Right lobe of liver (tissue), 6 donors: ENCODE results near the gene RHPN2. TPM values are rescaled to one million over a fixed set of nuclear protein-coding genes. Genes with fewer than 3 reads are reported as not detected.
"Not testable (repeated sequence)": the region's sequence is repeated elsewhere in the genome, so short reads cannot be mapped to it uniquely, and the experiment has no call there.

Source experiments
- ATAC-seq, 4 donors: fragments of 200-7000 bp; cut with Tn5 transposase; one replicate each; pipeline ENCODE4 v1.9.1; 2020; ENCODE audit warnings: mild to moderate bottlenecking in 4 of 4, moderate library complexity in 4 of 4
- DNase-seq, 3 donors: peaks; one replicate each; pipeline ENCODE4 v3.0.0-alpha.2; 2020
- H3K27ac ChIP-seq, 3 donors: fragments of 200-600 bp; one replicate each; pipeline ENCODE4 v1.8.0; 2022
- H3K27me3 ChIP-seq, 2 donors: fragments of 200-600 bp; one replicate each; pipeline ENCODE4 v1.8.0; 2022
- H3K36me3 ChIP-seq, 4 donors: fragments of 200-600 bp; sonication (generic) in 1 of 4; one replicate each; pipeline versions ENCODE4 v1.5.1 to v1.8.0; 2017 to 2022; ENCODE audit warnings: control low read depth in 1 of 4
- H3K4me1 ChIP-seq, 4 donors: fragments of 200-600 bp; sonication (generic) in 1 of 4; one replicate each; pipeline versions ENCODE4 v1.5.1 to v1.8.0; 2017 to 2022; ENCODE audit warnings: control low read depth in 1 of 4
- H3K4me3 ChIP-seq, 3 donors: fragments of 200-600 bp; one replicate each; pipeline ENCODE4 v1.8.0; 2022
- H3K9me3 ChIP-seq, 4 donors: fragments of 200-600 bp; sonication (generic) in 1 of 4; one replicate each; pipeline versions ENCODE4 v1.5.1 to v1.8.0; 2017 to 2022; ENCODE audit warnings: control low read depth in 1 of 4
- POLR2A ChIP-seq: fragments of 450-650 bp; IDR thresholded peaks from one replicate; pipeline ENCODE4 v1.6.1; 2017; ENCODE audit warnings: antibody characterized with exemption, mild to moderate bottlenecking
- WGBS: methylation state at CpG from one replicate; pipeline ENCODE4 v1.1.6; 2018; ENCODE audit warnings: low coverage, low lambda C conversion rate; ENCODE audit not compliant: insufficient coverage; ENCODE audit errors: missing lambda C conversion rate; 5-methylcytosine and 5-hydroxymethylcytosine counted together
- intact Hi-C, 2 donors: fragments of 100-400 bp; cut with DNase I; formaldehyde crosslinking; loops; one replicate each; pipeline versions ENCODE4 v1.11.2 to v1.14.1; 2022
- total RNA-seq, 6 experiments: library from RNA; depleted of rRNA in 2 of 6; stranded (reverse); fragments of >200 nt in 2 of 6; fragmentation: NEBNext Ultra II Directional in 3 of 6; extraction: Animal tissue kit (Norgen Biotek cat#: 25700) in 3 of 6; gene quantifications; one replicate each; pipeline versions ENCODE4 v1.1.0 to v1.2.4, GENCODE V29; 2016 to 2023
- TF ChIP-seq, protein P1 (sequence below), 4 donors: fragments of 200-600 bp in 3 of 4; fragments of 450-650 bp in 1 of 4; IDR thresholded peaks; one replicate each; pipeline versions ENCODE4 v1.5.1 to v1.8.0; 2016 to 2022; ENCODE audit warnings: antibody characterized with exemption in 4 of 4, mild to moderate bottlenecking in 2 of 4
- donor health status: DM: no; HTN: yes; CAD: no.
- donor health status: DM: no; HTN: no; CAD: no.
- donor health status: DM: no; HTN: no; CAD: no.
- donor health status: DM: no; HTN: yes; CAD: no.
- donor health status: DM: no; HTN: yes; CAD: no.

The RHPN2 gene
- total RNA-seq, 6 experiments from 2014 or later = 8.7 to 18.1 (median 16.4) TPM

DNA sequence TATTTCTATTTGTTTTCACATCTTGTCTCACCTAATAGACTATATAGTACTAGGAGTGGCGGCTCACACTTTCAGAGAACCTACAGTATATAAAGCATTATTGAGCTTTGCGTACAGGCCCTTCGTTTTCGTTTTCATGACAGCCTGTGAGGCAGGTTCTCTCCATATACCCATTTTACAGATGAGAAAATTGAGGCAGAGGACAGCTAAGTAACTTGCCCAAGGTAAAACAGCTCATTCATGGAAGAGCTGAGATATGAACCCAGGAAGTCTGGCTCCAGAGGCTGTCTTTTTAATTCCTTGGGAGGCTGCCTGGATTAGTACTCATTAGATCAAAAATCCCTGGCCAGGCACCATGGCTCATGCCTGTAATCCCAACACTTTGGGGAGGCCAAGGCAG is 63.8 kb downstream of the RHPN2 start:
- no peak for ATAC-seq
- DNase-seq = no peak
- Histone ChIP-seq H3K27me3 (no peaks in the 10 kb centered on the region), H3K4me1 (peaks cover 0 to 27% (median 12%) of the 10 kb centered on the region in 4 donors), H3K27ac (no peak overlapping the region), H3K9me3 (no peaks in the 10 kb centered on the region), H3K4me3 (no peak overlapping the region), H3K36me3 (peaks cover 0 to 22% (median 7%) of the 10 kb centered on the region in 4 donors)
- intact Hi-C loops = no loop called here
- TF ChIP-seq, protein P1, sequence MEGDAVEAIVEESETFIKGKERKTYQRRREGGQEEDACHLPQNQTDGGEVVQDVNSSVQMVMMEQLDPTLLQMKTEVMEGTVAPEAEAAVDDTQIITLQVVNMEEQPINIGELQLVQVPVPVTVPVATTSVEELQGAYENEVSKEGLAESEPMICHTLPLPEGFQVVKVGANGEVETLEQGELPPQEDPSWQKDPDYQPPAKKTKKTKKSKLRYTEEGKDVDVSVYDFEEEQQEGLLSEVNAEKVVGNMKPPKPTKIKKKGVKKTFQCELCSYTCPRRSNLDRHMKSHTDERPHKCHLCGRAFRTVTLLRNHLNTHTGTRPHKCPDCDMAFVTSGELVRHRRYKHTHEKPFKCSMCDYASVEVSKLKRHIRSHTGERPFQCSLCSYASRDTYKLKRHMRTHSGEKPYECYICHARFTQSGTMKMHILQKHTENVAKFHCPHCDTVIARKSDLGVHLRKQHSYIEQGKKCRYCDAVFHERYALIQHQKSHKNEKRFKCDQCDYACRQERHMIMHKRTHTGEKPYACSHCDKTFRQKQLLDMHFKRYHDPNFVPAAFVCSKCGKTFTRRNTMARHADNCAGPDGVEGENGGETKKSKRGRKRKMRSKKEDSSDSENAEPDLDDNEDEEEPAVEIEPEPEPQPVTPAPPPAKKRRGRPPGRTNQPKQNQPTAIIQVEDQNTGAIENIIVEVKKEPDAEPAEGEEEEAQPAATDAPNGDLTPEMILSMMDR (IDR thresholded peaks at IDR 0.05) = no peak
- TF ChIP-seq POLR2A = no peak
- 97% methylated on average over 4 of the region's 4 CpGs for WGBS

DNA sequence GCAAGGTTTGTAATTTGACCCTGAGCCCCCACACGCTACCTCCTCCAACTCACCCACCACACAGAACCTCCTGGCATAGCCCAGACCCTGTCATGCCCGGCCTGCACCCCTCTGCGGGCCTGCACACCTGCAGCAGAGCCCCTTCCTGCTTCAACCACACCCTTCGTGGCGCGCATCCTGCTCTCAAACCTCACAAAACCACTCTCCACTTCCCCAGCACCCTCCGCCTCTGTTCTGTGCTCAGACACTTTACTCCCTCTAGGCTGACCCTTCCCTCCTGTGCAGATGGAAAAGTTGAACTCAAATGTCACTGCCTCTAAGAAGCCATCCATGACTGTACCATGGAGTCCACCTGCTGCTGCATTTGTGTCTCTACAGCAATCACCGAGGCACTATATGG is 64.2 kb downstream of the RHPN2 start:
- WGBS = 84% methylated on average over 3 of the region's 8 CpGs

DNA sequence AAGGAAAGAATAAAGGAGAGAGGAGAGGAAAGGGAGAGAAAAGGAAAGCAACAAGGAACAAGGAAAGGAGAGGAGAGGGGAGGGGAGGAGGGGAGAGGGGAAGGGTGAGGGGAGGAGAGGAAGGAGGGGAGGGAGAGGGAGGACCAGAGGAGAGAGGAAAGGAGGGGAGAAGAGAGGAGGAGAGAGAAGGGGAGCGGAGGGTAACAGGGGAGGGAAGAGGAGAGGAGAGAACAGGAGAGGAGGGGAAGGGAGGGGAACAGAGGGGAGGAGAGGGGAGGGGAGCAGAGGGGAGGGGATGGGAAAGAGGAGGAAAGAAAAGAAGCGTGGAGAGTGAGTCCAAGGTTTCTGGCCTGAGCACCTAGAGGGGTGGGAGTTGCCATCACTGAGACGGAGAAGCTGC is 66.0 kb downstream of the RHPN2 start:
- intact Hi-C loops = no loop called here
- no peak for DNase-seq
- no peak for ATAC-seq
- Histone ChIP-seq H3K27ac (no peak overlapping the region), H3K4me3 (no peak overlapping the region), H3K36me3 (peaks cover 0 to 22% (median 11%) of the 10 kb centered on the region in 4 donors), H3K9me3 (no peaks in the 10 kb centered on the region), H3K4me1 (peaks cover 0 to 19% (median 8%) of the 10 kb centered on the region in 4 donors), H3K27me3 (no peaks in the 10 kb centered on the region)
- 86% methylated on average over 3 of the region's 3 CpGs for WGBS
- no peak for TF ChIP-seq POLR2A
- TF ChIP-seq, protein P1 (IDR thresholded peaks at IDR 0.05) = no peak

More for the DNA sequence above, 64.2 kb downstream of the RHPN2 start:
- ATAC-seq (no peak), DNase-seq (no peak)
- H3K9me3 ChIP-seq = no peaks in the 10 kb centered on the region
- no peak overlapping the region for H3K27ac ChIP-seq
- intact Hi-C loops = no loop called here
- TF ChIP-seq, protein P1 (IDR thresholded peaks at IDR 0.05) = no peak
- no peak for TF ChIP-seq POLR2A
- H3K4me1 ChIP-seq = peaks cover 0 to 27% (median 12%) of the 10 kb centered on the region in 4 donors
- peaks cover 0 to 22% (median 7%) of the 10 kb centered on the region in 4 donors for H3K36me3 ChIP-seq
- no peak overlapping the region for H3K4me3 ChIP-seq
- no peaks in the 10 kb centered on the region for H3K27me3 ChIP-seq

DNA sequence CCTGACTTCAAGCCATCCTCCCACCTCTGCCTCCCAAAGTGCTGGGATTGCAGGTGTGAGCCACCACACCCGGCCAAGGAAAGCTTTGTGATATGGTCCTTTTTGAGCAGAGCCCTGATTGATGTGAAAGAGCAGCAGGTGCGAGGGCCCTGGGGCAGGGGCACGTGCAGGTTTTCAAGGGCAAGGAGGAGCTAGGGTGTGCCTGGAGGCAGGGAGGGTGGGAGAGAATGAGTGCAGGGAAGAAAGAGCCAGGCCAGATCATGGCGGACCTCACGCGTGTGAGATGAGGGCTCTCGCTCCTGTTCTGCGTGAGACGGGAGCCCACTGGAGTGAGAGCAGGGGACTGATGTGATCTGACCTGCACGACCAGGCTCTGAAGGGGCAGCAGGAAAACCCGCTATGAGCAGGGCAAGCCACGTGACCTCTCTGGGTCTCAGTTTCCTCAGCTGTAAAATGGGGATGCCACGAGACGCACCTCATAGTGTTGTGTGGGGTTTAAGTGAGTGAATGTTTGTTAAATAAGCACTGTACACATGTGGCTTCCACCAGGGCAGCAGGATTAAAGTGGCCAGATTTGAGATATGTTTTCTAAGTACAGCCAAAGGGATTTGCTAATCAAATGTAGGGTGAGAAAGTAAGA is 66.9 kb downstream of the RHPN2 start:
- Histone ChIP-seq H3K27me3 (no peaks in the 10 kb centered on the region), H3K4me1 (peaks cover 0 to 10% (median 4%) of the 10 kb centered on the region in 4 donors), H3K9me3 (no peaks in the 10 kb centered on the region), H3K36me3 (peaks cover 0 to 26% (median 11%) of the 10 kb centered on the region in 4 donors), H3K4me3 (no peak overlapping the region), H3K27ac (no peak overlapping the region)
- WGBS = 90% methylated on average over 13 of the region's 14 CpGs
- TF ChIP-seq POLR2A = no peak
- TF ChIP-seq, protein P1 (IDR thresholded peaks at IDR 0.05) = no peak
- DNase-seq (no peak), ATAC-seq (no peak)
- intact Hi-C loops = no loop called here

DNA sequence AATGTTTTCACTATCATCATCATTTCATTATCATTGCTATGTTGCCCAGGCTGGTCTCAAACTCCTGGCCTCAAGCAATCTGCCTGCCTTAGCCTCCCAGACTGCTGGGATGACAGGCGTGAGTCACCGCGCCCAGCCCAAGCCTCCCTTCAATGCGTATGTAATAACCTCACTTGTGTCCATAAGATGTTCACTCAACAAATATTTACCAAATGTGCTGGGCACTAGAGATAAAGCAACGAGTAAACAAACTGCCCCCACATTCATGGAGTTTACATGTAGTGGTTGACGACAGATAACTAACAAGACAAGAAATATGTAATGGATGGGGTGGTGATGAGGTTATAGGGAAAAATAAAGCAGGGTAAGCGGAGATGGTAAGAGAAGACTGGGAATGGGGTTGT is 67.6 kb downstream of the RHPN2 start:
- H3K27me3 ChIP-seq, H3K27ac ChIP-seq, intact Hi-C loops, DNase-seq, H3K4me1 ChIP-seq, H3K4me3 ChIP-seq, H3K9me3 ChIP-seq: not testable (repeated sequence)
- 40% methylated on average over 6 of the region's 7 CpGs for WGBS
- peak in 1 of 4 donors; percentile 62 for ATAC-seq
- peaks cover 0 to 31% (median 10%) of the 10 kb centered on the region in 4 donors for H3K36me3 ChIP-seq

DNA sequence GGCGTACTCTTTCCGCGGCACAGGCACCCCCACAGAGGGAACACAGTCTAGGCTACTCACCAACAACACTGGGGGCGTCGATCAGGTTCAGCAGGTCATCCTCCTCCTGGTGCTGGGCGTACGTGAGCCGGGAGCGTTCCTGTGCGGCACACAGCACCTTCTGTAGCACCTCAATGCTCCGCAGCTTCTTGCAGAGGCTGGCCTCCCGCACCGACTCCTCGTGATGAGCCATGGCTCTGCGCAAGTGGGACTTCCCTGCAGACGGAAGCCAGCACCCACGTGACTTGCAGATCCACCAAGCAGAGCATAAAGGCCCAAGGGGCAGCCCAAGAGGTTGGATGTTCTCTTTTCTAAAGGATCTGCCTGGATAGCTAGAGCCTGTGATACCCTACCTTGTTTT is 68.7 kb downstream of the RHPN2 start:
- DNase-seq, H3K4me3 ChIP-seq, H3K27me3 ChIP-seq, H3K27ac ChIP-seq, ATAC-seq, H3K9me3 ChIP-seq, intact Hi-C loops, H3K4me1 ChIP-seq: not testable (repeated sequence)
- peaks cover 0 to 32% (median 8%) of the 10 kb centered on the region in 4 donors for H3K36me3 ChIP-seq
- no CpG with 5 or more reads among the region's 17 CpGs for WGBS
